ENCODE data around the gene CDC25B. TPM values are rescaled to one million over a fixed set of nuclear protein-coding genes. Genes with fewer than 3 reads are reported as not detected.

Gene CDC25B
- total RNA-seq, 1 donor from 2014 or later, result 26.5 TPM

- Histone ChIP-seq H3K4me3 (no peak overlapping the region), H3K27me3 (no peaks in the 10 kb centered on the region), H3K27ac (no peak overlapping the region), H3K4me1 (peaks cover 69% of the 10 kb centered on the region), H3K9me3 (no peaks in the 10 kb centered on the region), H3K36me3 (peaks cover 0 to 6% of the 10 kb centered on the region in 2 donors)
- DNase-seq (ENCODE audit: extremely low spot score in 2 of 2), result no peak
- intact Hi-C loops (cut with DNase I), result no loop called here
- TF ChIP-seq CTCF (IDR thresholded peaks at IDR 0.05) (no peak), POLR2A (IDR thresholded peaks at IDR 0.05) (no peak), POLR2AphosphoS5 (IDR thresholded peaks at IDR 0.05; ENCODE audit: insufficient read depth in 1 of 2, low read depth in 1 of 2) (no peak)
These were observed 13.5 kb upstream of the CDC25B start for GRCh38 chr20:3782597-3782996.

GRCh38 chr20:3783068-3783489 is 13.0 kb upstream of the CDC25B start:
- H3K27me3 ChIP-seq, result no peaks in the 10 kb centered on the region
- peaks cover 69% of the 10 kb centered on the region for H3K4me1 ChIP-seq
- H3K36me3 ChIP-seq, result peaks cover 0 to 6% of the 10 kb centered on the region in 2 donors
- H3K27ac ChIP-seq, result peak overlapping the region; percentile 80
- TF ChIP-seq POLR2AphosphoS5 (IDR thresholded peaks at IDR 0.05; ENCODE audit: insufficient read depth in 1 of 2, low read depth in 1 of 2) (no peak), CTCF (IDR thresholded peaks at IDR 0.05) (no peak), POLR2A (IDR thresholded peaks at IDR 0.05) (no peak)
- intact Hi-C loops (cut with DNase I), result no loop called here
- H3K9me3 ChIP-seq, result no peaks in the 10 kb centered on the region
- no peak overlapping the region for H3K4me3 ChIP-seq
- peak in 1 of 2 donors; percentile 82 for DNase-seq (ENCODE audit: extremely low spot score in 2 of 2)

GRCh38 chr20:3783511-3784195 is 12.5 kb upstream of the CDC25B start:
- intact Hi-C loops (cut with DNase I), result no loop called here
- peaks cover 0 to 6% of the 10 kb centered on the region in 2 donors for H3K36me3 ChIP-seq
- TF ChIP-seq POLR2AphosphoS5 (IDR thresholded peaks at IDR 0.05; ENCODE audit: insufficient read depth in 1 of 2, low read depth in 1 of 2) (no peak), CTCF (IDR thresholded peaks at IDR 0.05) (no peak), POLR2A (IDR thresholded peaks at IDR 0.05) (no peak)
- peak in 1 of 2 donors; percentile 84 for DNase-seq (ENCODE audit: extremely low spot score in 2 of 2)
- H3K4me3 ChIP-seq, result peak overlapping the region in 1 of 2 donors; percentile 21
- H3K27me3 ChIP-seq, result no peaks in the 10 kb centered on the region
- H3K9me3 ChIP-seq, result no peaks in the 10 kb centered on the region
- H3K27ac ChIP-seq, result peak overlapping the region; percentile 80
- peaks cover 67% of the 10 kb centered on the region for H3K4me1 ChIP-seq

- H3K27ac ChIP-seq, result peak overlapping the region; percentile 80
- no peaks in the 10 kb centered on the region for H3K9me3 ChIP-seq
- intact Hi-C loops (cut with DNase I), result no loop called here
- TF ChIP-seq POLR2A (IDR thresholded peaks at IDR 0.05) (no peak), POLR2AphosphoS5 (IDR thresholded peaks at IDR 0.05; ENCODE audit: insufficient read depth in 1 of 2, low read depth in 1 of 2) (no peak), CTCF (IDR thresholded peaks at IDR 0.05) (no peak)
- peaks cover 0 to 6% of the 10 kb centered on the region in 2 donors for H3K36me3 ChIP-seq
- DNase-seq (ENCODE audit: extremely low spot score in 2 of 2), result peak in 1 of 2 donors; percentile 83
- H3K4me3 ChIP-seq, result peak overlapping the region; percentile 21 to 62
- H3K27me3 ChIP-seq, result no peaks in the 10 kb centered on the region
- peaks cover 67% of the 10 kb centered on the region for H3K4me1 ChIP-seq
These were observed 11.8 kb upstream of the CDC25B start for GRCh38 chr20:3784216-3784853.

- H3K27me3 ChIP-seq, result no peaks in the 10 kb centered on the region
- H3K27ac ChIP-seq, result peak overlapping the region; percentile 80
- peak in 1 of 2 donors; percentile 80 for DNase-seq (ENCODE audit: extremely low spot score in 2 of 2)
- no peaks in the 10 kb centered on the region for H3K9me3 ChIP-seq
- intact Hi-C loops (cut with DNase I), result no loop called here
- peaks cover 67% of the 10 kb centered on the region for H3K4me1 ChIP-seq
- peak overlapping the region; percentile 62 to 68 for H3K4me3 ChIP-seq
- H3K36me3 ChIP-seq, result peaks cover 0 to 6% of the 10 kb centered on the region in 2 donors
- TF ChIP-seq POLR2AphosphoS5 (IDR thresholded peaks at IDR 0.05; ENCODE audit: insufficient read depth in 1 of 2, low read depth in 1 of 2), result no peak
- no peak for TF ChIP-seq POLR2A (IDR thresholded peaks at IDR 0.05)
- TF ChIP-seq CTCF (IDR thresholded peaks at IDR 0.05), result no peak
These were observed 11.3 kb upstream of the CDC25B start for GRCh38 chr20:3784863-3785239.

All from vagina (tissue), 2 donors.